ENCODE data around the gene BTD. TPM values are rescaled to one million over a fixed set of nuclear protein-coding genes. Genes with fewer than 3 reads are reported as not detected.

The BTD gene
- total RNA-seq, 1 experiment from 2014 or later = 5.6 TPM

- TF ChIP-seq, protein P1, sequence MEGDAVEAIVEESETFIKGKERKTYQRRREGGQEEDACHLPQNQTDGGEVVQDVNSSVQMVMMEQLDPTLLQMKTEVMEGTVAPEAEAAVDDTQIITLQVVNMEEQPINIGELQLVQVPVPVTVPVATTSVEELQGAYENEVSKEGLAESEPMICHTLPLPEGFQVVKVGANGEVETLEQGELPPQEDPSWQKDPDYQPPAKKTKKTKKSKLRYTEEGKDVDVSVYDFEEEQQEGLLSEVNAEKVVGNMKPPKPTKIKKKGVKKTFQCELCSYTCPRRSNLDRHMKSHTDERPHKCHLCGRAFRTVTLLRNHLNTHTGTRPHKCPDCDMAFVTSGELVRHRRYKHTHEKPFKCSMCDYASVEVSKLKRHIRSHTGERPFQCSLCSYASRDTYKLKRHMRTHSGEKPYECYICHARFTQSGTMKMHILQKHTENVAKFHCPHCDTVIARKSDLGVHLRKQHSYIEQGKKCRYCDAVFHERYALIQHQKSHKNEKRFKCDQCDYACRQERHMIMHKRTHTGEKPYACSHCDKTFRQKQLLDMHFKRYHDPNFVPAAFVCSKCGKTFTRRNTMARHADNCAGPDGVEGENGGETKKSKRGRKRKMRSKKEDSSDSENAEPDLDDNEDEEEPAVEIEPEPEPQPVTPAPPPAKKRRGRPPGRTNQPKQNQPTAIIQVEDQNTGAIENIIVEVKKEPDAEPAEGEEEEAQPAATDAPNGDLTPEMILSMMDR (conservative IDR thresholded peaks at IDR 0.05; ENCODE audit: low read depth, low read length) = no peak
- no peak for TF ChIP-seq EZH2 (IDR thresholded peaks at IDR 0.05; ENCODE audit: borderline replicate concordance, low read depth, low read length, poor library complexity, severe bottlenecking)
- POLR2A ChIA-PET (ENCODE audit: low non-redundant PET) = no interaction called here
- Histone ChIP-seq H3K36me3 (ENCODE audit: insufficient read depth, low read length, poor library complexity, severe bottlenecking) (no peaks in the 10 kb centered on the region), H3K27ac (ENCODE audit: low read depth, low read length, poor library complexity, severe bottlenecking) (no peak overlapping the region), H3K27me3 (replicated peaks; ENCODE audit: insufficient read depth, low read depth, low read length, poor library complexity) (no peaks in the 10 kb centered on the region), H3K9me3 (ENCODE audit: low read depth, low read length, poor library complexity, severe bottlenecking) (no peaks in the 10 kb centered on the region), H3K4me3 (ENCODE audit: low read depth, low read length, poor library complexity, severe bottlenecking) (no peak overlapping the region), H3K4me1 (ENCODE audit: insufficient read depth, low read length, poor library complexity, severe bottlenecking) (peaks cover 15% of the 10 kb centered on the region)
- no peak for DNase-seq (ENCODE audit: low spot score)
- BruUV-seq (replicated peaks) = no TSS peak
- intact Hi-C loops (cut with micrococcal nuclease; ENCODE audit: unreplicated experiment) = no loop called here
- CTCF ChIA-PET = no interaction called here
Observed at GRCh38 chr3:15649341-15649740, 47.8 kb downstream of the BTD start.

GRCh38 chr3:15649858-15650257, 48.3 kb downstream of the BTD start:
- BruUV-seq (replicated peaks) = no TSS peak
- ChIA-PET POLR2A (ENCODE audit: low non-redundant PET) (no interaction called here), CTCF (no interaction called here)
- Histone ChIP-seq H3K27me3 (replicated peaks; ENCODE audit: insufficient read depth, low read depth, low read length, poor library complexity) (no peaks in the 10 kb centered on the region), H3K4me1 (ENCODE audit: insufficient read depth, low read length, poor library complexity, severe bottlenecking) (peaks cover 15% of the 10 kb centered on the region), H3K9me3 (ENCODE audit: low read depth, low read length, poor library complexity, severe bottlenecking) (no peaks in the 10 kb centered on the region), H3K36me3 (ENCODE audit: insufficient read depth, low read length, poor library complexity, severe bottlenecking) (no peaks in the 10 kb centered on the region), H3K4me3 (ENCODE audit: low read depth, low read length, poor library complexity, severe bottlenecking) (no peak overlapping the region), H3K27ac (ENCODE audit: low read depth, low read length, poor library complexity, severe bottlenecking) (no peak overlapping the region)
- intact Hi-C loops (cut with micrococcal nuclease; ENCODE audit: unreplicated experiment) = no loop called here
- DNase-seq (ENCODE audit: low spot score) = no peak
- TF ChIP-seq EZH2 (IDR thresholded peaks at IDR 0.05; ENCODE audit: borderline replicate concordance, low read depth, low read length, poor library complexity, severe bottlenecking) = no peak
- TF ChIP-seq, protein P1 (conservative IDR thresholded peaks at IDR 0.05; ENCODE audit: low read depth, low read length) = no peak

DNA sequence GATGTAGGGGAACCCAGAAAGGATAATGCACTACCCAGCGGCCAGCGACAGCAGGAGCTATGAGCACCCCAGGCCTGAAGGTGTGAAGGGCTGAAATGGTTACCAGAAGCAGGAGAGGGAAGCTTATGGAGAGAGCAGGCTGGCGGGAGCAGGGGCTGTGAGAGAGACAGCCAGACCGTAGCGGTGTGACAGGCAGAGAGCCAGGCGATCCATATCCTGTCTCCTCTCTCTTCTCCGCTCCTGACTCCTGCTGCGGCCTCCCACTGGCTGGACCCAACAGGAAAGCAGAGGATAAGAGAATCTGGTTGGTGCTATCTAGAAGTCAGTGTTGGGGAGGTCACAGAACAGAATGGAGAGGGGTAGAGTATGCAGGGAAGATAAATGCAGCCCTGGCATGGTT, 49.9 kb downstream of the BTD start:
- Histone ChIP-seq H3K27ac (ENCODE audit: low read depth, low read length, poor library complexity, severe bottlenecking) (no peak overlapping the region), H3K27me3 (replicated peaks; ENCODE audit: insufficient read depth, low read depth, low read length, poor library complexity) (no peaks in the 10 kb centered on the region), H3K4me3 (ENCODE audit: low read depth, low read length, poor library complexity, severe bottlenecking) (no peak overlapping the region), H3K4me1 (ENCODE audit: insufficient read depth, low read length, poor library complexity, severe bottlenecking) (peaks cover 13% of the 10 kb centered on the region), H3K9me3 (ENCODE audit: low read depth, low read length, poor library complexity, severe bottlenecking) (peaks cover 10% of the 10 kb centered on the region), H3K36me3 (ENCODE audit: insufficient read depth, low read length, poor library complexity, severe bottlenecking) (no peaks in the 10 kb centered on the region)
- POLR2A ChIA-PET (ENCODE audit: low non-redundant PET) = no interaction called here
- no TSS peak for BruUV-seq (replicated peaks)
- CTCF ChIA-PET = no interaction called here
- no peak for TF ChIP-seq EZH2 (IDR thresholded peaks at IDR 0.05; ENCODE audit: borderline replicate concordance, low read depth, low read length, poor library complexity, severe bottlenecking)
- TF ChIP-seq, protein P1 (conservative IDR thresholded peaks at IDR 0.05; ENCODE audit: low read depth, low read length) = no peak
- no peak for DNase-seq (ENCODE audit: low spot score)
- intact Hi-C loops (cut with micrococcal nuclease; ENCODE audit: unreplicated experiment) = no loop called here

Measured in A673 (cell line).